Uterus (tissue), 2 donors: ENCODE measurements around the gene FKBP7.

ENCODE experiments used
- POLR2A ChIP-seq, 2 donors: fragments of 450-650 bp; IDR thresholded peaks; one replicate each; pipeline ENCODE4 v1.6.1; 2016; ENCODE audit warnings: antibody characterized with exemption in 2 of 2, mild to moderate bottlenecking in 1 of 2, moderate library complexity in 1 of 2
- TF ChIP-seq, protein P1 (sequence below), 4 experiments: fragments of 200-600 bp in 2 of 4; fragments of 450-650 bp in 2 of 4; sonication (generic) in 2 of 4; IDR thresholded peaks; one replicate each; pipeline ENCODE4 v1.5.1; 2016 to 2019; ENCODE audit warnings: antibody characterized with exemption in 4 of 4, mild to moderate bottlenecking in 2 of 4, moderate library complexity in 1 of 4

DNA sequence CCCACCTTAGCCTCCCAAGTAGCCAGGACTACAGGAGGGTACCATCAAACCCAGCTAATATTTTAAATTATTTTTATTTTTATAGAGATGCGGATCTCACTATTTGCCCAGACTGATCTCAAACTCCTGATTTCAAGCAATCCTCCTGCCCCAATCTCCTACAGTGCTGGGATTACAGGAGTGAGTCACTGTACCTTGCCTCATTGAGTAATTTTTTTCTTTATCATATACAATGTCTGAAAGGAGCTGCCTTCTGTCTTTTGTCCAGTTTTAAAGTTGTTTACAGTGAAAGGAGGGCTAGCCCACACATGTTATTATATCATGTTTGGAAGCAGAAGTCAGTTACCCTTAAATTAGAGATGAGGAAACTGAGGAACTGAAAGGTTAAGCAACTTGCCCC, 60.0 kb downstream of the FKBP7 start:
- TF ChIP-seq, protein P1, sequence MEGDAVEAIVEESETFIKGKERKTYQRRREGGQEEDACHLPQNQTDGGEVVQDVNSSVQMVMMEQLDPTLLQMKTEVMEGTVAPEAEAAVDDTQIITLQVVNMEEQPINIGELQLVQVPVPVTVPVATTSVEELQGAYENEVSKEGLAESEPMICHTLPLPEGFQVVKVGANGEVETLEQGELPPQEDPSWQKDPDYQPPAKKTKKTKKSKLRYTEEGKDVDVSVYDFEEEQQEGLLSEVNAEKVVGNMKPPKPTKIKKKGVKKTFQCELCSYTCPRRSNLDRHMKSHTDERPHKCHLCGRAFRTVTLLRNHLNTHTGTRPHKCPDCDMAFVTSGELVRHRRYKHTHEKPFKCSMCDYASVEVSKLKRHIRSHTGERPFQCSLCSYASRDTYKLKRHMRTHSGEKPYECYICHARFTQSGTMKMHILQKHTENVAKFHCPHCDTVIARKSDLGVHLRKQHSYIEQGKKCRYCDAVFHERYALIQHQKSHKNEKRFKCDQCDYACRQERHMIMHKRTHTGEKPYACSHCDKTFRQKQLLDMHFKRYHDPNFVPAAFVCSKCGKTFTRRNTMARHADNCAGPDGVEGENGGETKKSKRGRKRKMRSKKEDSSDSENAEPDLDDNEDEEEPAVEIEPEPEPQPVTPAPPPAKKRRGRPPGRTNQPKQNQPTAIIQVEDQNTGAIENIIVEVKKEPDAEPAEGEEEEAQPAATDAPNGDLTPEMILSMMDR (IDR thresholded peaks at IDR 0.05): no peak
- no peak for TF ChIP-seq POLR2A (IDR thresholded peaks at IDR 0.05)
